SK-N-MC (cell line): Measurements from ENCODE around the gene STAM.

Experiments used
- EZH2 ChIP-seq: fragments of 200-600 bp; sonication (generic); IDR thresholded peaks from one replicate; pipeline ENCODE4 v1.6.1; 2017; ENCODE audit warnings: antibody characterized with exemption
- FOXP2 ChIP-seq: optimal IDR thresholded peaks from 2 replicates; pipeline ENCODE3; 2011; ENCODE audit warnings: mild to moderate bottlenecking, moderate library complexity; ENCODE audit not compliant: insufficient read depth; ENCODE audit errors: extremely low read length, control extremely low read depth
- POLR2AphosphoS5 ChIP-seq: IDR thresholded peaks from 2 replicates; pipeline ENCODE4 v1.6.1; 2012; ENCODE audit warnings: mild to moderate bottlenecking, low read depth, low read length, borderline replicate concordance

GRCh38 chr10:17606547-17607040 lies 37.4 kb upstream of the STAM start:
- TF ChIP-seq POLR2AphosphoS5 (no peak), EZH2 (no peak), FOXP2 (no peak)
